T-helper 2 cell treated with Interferon-gamma antibody and Interleukin-4, amounts not matched to agents 100 ng/mL and 5 ng/mL, for 36 hours (primary cell): ENCODE measurements around the gene LDLRAD3. TPM values are rescaled to one million over a fixed set of nuclear protein-coding genes. Genes with fewer than 3 reads are reported as not detected.

Experiments used
- intact Hi-C: fragments of 100-400 bp; cut with micrococcal nuclease; formaldehyde crosslinking; loops from one replicate; pipeline ENCODE4 v1.15.1; 2023
- total RNA-seq: library from RNA; stranded (reverse); gene quantifications from 2 replicates; pipeline ENCODE4 v1.2.3, GENCODE V29; 2022

Gene LDLRAD3
- total RNA-seq, 1 donor from 2014 or later = 1.0 TPM

- intact Hi-C loops = no loop called here
Observed at GRCh38 chr11:35927682-35928081, 16.2 kb upstream of the LDLRAD3 start.

DNA sequence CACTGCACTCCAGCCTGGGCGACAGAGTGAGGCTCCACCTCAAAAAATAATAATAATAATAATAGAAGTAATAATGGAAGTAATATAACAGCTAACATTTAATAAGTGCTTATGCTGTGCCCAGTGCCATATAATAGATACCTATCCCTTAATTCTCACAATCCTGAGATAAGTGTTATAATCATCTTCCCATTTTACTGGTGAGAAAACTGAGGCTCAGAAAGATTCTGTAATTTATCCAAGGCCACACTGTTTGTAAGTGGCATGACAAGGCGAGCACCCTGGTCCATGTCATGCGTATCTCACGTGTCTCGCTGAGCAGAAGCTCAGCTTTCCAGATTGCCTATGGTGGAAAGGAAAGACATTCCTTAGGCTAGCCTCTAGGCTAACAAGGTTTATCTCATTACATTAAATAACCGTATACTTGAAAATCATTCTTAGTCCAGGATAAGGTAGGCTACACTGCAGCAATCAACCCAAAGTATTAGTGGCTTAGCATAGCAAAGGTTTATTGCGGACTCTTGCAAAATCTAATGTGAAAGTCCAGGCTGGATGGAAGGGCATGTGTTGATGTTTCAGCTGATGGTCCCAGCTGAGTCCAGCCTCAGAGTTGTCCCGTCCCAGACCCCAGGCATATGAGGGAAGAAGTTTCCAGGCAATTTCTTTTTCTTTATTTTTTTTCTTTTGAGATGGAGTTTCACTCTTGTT, 15.0 kb upstream of the LDLRAD3 start:
- intact Hi-C loops = no loop called here

DNA sequence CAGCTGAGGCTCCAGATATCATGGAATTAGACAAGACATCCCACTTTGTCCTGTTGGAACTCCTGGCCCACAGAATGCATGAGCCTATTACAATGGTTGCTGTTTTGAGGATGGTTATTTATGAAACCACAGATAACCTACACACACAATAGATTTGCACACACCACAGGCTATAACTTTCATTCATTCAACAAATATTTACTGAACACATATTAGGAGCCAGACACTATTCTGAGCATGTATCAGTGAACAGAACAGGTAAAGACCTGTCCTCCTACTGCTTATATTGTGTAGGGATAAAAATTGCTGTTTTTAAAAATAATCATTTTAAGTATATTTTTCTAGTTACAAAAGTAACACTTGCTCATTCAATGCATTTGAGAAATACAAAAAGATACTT, 13.4 kb upstream of the LDLRAD3 start:
- intact Hi-C loops = no loop called here

DNA sequence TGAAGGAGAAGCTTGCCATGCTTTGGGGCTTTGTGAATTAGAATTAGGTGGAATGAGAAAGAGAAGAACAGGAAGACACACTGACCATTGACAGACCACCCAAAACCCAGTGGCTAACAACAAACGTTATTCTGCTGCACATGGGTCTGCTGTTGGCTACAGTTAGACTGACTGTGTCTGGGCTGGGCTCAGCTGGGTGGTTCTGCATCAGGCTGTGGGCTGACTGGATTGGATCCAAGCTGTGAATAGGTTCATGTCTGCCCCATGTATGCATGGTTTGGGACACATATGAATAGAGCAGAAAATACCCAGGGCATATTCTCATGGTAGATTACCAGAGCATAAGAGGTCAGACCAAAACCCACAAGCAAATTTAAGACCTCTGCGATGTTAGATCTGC, 11.7 kb upstream of the LDLRAD3 start:
- intact Hi-C loops = no loop called here

DNA sequence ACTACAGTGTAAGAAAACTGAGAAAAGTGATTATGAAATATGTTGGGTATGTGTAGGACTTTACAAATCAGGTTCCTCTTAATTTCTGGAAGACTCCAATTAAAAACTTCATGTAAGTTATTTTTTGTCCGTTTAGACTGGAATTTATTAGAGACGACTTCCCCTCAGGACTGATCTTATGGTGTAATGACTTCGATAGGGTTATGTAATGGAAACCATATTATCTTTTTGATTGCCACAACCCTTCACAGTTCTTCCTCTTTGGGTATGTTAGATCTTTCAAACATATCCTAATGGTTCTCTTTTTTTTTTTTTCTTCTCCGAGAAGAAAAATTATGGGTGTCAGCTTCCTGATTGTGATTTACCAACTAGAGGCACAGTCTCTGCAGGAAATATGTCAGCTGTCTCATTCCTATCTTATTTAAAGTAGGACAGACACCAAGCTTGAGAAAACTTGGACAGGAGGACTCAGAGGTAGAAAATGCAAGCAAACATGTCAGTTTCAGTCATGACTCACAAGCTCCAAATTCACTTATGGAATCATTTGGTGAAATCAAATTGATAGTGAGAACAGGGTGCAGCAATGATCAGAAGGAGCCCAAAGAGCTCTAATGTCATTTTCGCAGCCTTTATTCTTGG, 11.1 kb upstream of the LDLRAD3 start:
- intact Hi-C loops = no loop called here

DNA sequence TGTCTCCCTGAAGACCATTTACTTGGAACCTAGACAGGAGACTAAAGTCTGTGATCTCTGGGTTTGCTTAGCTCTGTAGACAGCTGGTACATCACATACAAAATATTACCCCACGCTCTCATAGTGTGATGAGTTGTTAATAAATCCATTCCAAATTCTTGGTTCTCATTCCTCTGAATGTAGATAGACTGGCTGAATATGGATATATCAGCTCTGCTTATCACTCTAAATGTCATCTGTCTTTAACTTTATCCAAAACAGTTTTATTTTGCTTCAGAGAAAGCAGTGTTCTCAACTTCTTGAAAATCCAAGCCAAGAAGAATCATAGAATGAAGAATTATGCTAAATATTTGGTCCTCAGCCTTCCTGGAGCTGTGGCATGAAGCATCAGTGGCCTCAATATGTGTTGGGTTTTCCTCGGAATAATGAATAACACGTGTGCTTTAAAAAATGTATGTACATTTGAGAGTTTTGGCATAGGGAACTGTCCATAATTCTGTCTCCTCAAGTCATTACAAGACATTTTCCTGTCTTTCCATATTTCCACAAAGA, 10.5 kb upstream of the LDLRAD3 start:
- intact Hi-C loops = no loop called here

DNA sequence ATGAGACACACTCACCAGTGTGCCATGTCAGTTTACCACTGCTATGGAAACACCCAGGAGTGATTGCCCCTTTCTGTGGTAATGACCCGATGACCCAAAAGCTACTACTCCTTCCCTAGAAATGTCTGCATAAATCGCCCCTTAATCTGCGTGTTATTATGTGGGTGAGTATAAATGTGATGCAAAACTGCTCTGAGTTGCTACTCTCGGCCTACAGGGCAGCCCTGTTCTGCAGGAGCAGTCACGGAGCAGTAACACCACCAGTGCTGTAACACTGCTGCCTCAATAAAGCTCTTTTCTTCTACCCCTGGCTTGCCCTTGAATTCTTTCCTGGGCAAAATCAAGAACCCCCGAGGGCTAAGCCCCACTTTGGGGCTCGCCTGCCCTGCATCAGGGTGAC, 9.6 kb upstream of the LDLRAD3 start:
- intact Hi-C loops = no loop called here

- intact Hi-C loops = no loop called here
Observed at GRCh38 chr11:35934981-35935380, 8.9 kb upstream of the LDLRAD3 start.

DNA sequence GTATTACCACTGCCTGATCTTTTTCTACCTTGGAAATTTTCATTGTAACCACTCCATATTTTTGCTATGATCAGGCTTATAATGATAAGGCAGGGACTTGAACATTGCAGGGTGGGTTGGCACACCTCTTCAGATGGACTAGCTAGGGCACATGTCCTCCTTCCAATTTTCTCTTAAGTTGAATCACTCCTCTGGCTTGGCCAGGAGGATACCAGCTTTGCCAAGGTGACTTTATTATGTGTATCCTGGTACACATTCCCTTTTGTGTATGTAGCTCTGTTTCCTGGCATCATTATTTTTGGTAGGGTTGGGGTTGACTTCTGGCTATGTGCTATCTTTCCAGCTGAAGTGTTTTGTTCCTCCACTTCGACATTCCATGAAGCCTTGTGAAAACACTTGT, 8.5 kb upstream of the LDLRAD3 start:
- intact Hi-C loops = no loop called here

- intact Hi-C loops = no loop called here
Observed at GRCh38 chr11:35937111-35937510, 6.8 kb upstream of the LDLRAD3 start.

- intact Hi-C loops = no loop called here
Observed at GRCh38 chr11:35937700-35938099, 6.2 kb upstream of the LDLRAD3 start.

GRCh38 chr11:35938231-35938630, 5.6 kb upstream of the LDLRAD3 start:
- intact Hi-C loops = no loop called here

DNA sequence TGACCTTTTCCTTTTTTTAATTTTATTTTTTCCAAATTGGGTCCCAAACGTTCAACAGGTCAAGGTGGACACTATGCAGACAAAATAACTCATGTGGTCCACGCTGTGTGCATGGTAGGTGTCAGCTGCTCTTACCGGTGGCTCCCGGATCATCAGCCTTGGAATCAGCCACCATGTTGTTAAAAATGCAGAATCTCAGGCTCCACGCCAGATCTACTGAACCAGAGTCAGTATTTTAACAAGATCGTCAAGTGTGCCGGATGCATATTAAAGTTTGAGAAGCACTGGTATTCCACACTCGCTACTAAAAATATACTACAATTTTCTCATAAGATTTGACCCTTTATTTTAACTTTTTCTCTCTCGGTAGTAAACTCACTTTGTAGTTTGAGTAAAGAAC, 553 bp upstream of the LDLRAD3 start:
- intact Hi-C loops = loop anchor here (10.0 kb wide), 1 partner anchor 329 kb away; the partner anchor contains the start of gene FJX1

- intact Hi-C loops = loop anchor here (10.0 kb wide), 1 partner anchor 330 kb away; the partner anchor contains the start of gene FJX1
Observed at GRCh38 chr11:35944503-35945136, 758 bp downstream of the LDLRAD3 start.

GRCh38 chr11:35945137-35945518, 1.3 kb downstream of the LDLRAD3 start:
- intact Hi-C loops = loop anchor here (10.0 kb wide), 1 partner anchor 330 kb away; the partner anchor contains the start of gene FJX1

DNA sequence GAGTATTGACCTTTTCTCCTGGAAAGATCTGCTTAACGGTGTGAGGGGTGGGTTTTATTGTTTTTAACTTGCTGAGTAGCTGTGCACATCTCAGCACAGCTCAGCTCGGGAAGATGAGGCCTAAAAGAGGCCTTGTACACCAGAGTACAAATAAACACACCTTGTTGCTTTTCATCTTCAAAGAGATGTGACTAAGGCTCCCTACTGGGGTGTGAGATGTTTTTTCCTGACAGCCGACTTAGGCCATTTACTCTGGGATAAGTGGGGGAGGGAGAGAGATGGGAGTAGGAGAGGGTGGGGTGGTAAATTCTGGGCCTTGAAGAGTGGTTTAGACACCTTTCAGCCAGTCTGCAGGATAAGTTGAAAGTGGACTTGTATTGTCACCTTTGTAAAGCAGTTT, 2.9 kb downstream of the LDLRAD3 start:
- intact Hi-C loops = loop anchor here (10.0 kb wide), 1 partner anchor 332 kb away; the partner anchor contains the start of gene FJX1

- intact Hi-C loops = loop anchor here (10.0 kb wide), 1 partner anchor 333 kb away; the partner anchor contains the start of gene FJX1
Observed at GRCh38 chr11:35947437-35947836, 3.6 kb downstream of the LDLRAD3 start.

- intact Hi-C loops = loop anchor here (10.0 kb wide), 1 partner anchor 334 kb away; the partner anchor contains the start of gene FJX1
Observed at GRCh38 chr11:35949242-35949641, 5.4 kb downstream of the LDLRAD3 start.

GRCh38 chr11:35950082-35950481, 6.2 kb downstream of the LDLRAD3 start:
- intact Hi-C loops = no loop called here

- intact Hi-C loops = no loop called here
Observed at GRCh38 chr11:35951680-35952079, 7.8 kb downstream of the LDLRAD3 start.

DNA sequence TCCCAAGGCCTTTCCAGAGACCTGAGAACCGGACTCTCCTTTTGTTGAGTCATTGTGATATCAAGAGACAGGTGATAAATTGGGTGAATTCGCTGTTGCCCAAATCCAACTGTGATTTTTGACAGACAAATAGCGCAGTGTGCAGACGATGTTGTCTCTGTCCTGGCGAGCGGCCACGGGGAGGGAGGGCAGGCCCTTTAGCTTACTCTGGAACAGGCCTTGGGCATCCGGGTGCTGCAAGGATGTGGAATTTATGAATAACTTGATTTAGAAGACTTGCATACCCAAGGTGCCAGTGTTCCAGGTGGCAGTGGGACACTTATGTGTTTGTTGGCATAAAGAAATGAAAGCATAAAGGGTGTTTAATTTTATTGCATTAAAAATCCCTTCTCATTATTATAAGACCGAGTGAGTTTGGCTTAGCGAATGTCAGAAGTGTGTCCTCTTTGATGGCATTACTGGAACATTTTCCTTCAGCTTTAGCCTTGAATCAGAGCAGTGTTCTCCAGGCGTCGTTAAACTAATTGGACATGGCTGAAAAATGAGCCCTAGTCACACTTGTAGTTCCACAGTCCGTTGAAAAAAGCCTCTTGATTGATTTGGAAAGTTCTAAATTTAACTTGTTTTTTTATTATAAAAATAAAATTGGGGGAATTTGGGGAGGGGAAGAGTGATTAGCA, 9.4 kb downstream of the LDLRAD3 start:
- intact Hi-C loops = no loop called here
